ENCODE results near the gene CSNK2A1. TPM values are rescaled to one million over a fixed set of nuclear protein-coding genes. Genes with fewer than 3 reads are reported as not detected.

The CSNK2A1 gene
- polyA plus RNA-seq, 4 donors = 24.0 to 107 (median 33.8) TPM

- H3K27ac ChIP-seq (ENCODE audit: low read depth in 1 of 3, low read length in 2 of 3) = no peak overlapping the region
- no peaks in the 10 kb centered on the region for H3K9me3 ChIP-seq (ENCODE audit: control insufficient read depth in 2 of 2, insufficient read depth in 1 of 2, low read depth in 1 of 2, low read length in 1 of 2)
- FAIRE-seq (no peak), DNase-seq (no peak)
- H3K4me1 ChIP-seq (ENCODE audit: control insufficient read depth in 3 of 3, insufficient read depth in 2 of 3, low read depth in 1 of 3, low read length in 2 of 3) = no peaks in the 10 kb centered on the region
- no peaks in the 10 kb centered on the region for H3K27me3 ChIP-seq (ENCODE audit: control insufficient read depth in 3 of 3, insufficient read depth in 3 of 3, low read length in 3 of 3)
- 68 to 83% (median 76%) methylated on average over 14 of the region's 14 CpGs for WGBS, 3 donors
- H3K4me3 ChIP-seq (ENCODE audit: low read depth in 1 of 3, low read length in 3 of 3) = no peak overlapping the region
- H3K36me3 ChIP-seq (ENCODE audit: control insufficient read depth in 3 of 3, insufficient read depth in 2 of 3, low read depth in 1 of 3, low read length in 3 of 3) = peaks cover 6 to 82% (median 9%) of the 10 kb centered on the region in 3 donors
Observed at GRCh38 chr20:428658-429200, 114.9 kb downstream of the CSNK2A1 start.

- FAIRE-seq (no peak), DNase-seq (no peak)
- Histone ChIP-seq H3K4me3 (ENCODE audit: low read depth in 1 of 3, low read length in 3 of 3) (no peak overlapping the region), H3K27me3 (ENCODE audit: control insufficient read depth in 3 of 3, insufficient read depth in 3 of 3, low read length in 3 of 3) (no peaks in the 10 kb centered on the region), H3K36me3 (ENCODE audit: control insufficient read depth in 3 of 3, insufficient read depth in 2 of 3, low read depth in 1 of 3, low read length in 3 of 3) (peaks cover 6 to 79% (median 9%) of the 10 kb centered on the region in 3 donors), H3K4me1 (ENCODE audit: control insufficient read depth in 3 of 3, insufficient read depth in 2 of 3, low read depth in 1 of 3, low read length in 2 of 3) (no peaks in the 10 kb centered on the region), H3K9me3 (ENCODE audit: control insufficient read depth in 2 of 2, insufficient read depth in 1 of 2, low read depth in 1 of 2, low read length in 1 of 2) (no peaks in the 10 kb centered on the region), H3K27ac (ENCODE audit: low read depth in 1 of 3, low read length in 2 of 3) (no peak overlapping the region)
- WGBS, 3 donors = 94% methylated on average over 14 of the region's 14 CpGs
Observed at GRCh38 chr20:427849-428657, 115.5 kb downstream of the CSNK2A1 start.

DNA sequence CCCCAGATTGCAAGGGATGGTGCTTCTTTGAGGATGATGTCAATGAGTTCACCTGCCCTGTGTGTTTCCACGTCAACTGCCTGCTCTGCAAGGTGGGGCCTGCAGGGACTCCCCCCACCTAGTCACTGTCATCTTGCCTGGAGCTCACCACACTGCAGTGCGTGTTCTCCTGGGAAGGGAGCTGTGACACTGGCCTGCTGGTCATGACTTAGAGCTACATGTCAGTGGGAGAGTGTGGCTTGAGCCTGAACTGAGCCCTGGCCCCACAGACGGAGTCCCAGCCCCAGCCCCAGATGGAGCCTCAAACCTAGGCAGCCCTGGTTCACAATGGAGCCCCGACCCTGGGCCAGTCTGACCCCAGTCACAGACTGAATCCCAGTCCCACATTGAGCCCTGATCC, 116.2 kb downstream of the CSNK2A1 start:
- H3K36me3 ChIP-seq (ENCODE audit: control insufficient read depth in 3 of 3, insufficient read depth in 2 of 3, low read depth in 1 of 3, low read length in 3 of 3) = peaks cover 9 to 78% (median 9%) of the 10 kb centered on the region in 3 donors
- WGBS, 3 donors = 88 to 93% (median 92%) methylated on average over 4 of the region's 4 CpGs
- H3K27me3 ChIP-seq (ENCODE audit: control insufficient read depth in 3 of 3, insufficient read depth in 3 of 3, low read length in 3 of 3) = no peaks in the 10 kb centered on the region
- H3K4me1 ChIP-seq (ENCODE audit: control insufficient read depth in 3 of 3, insufficient read depth in 2 of 3, low read depth in 1 of 3, low read length in 2 of 3) = no peaks in the 10 kb centered on the region
- FAIRE-seq (no peak), DNase-seq (no peak)
- no peak overlapping the region for H3K27ac ChIP-seq (ENCODE audit: low read depth in 1 of 3, low read length in 2 of 3)
- no peaks in the 10 kb centered on the region for H3K9me3 ChIP-seq (ENCODE audit: control insufficient read depth in 2 of 2, insufficient read depth in 1 of 2, low read depth in 1 of 2, low read length in 1 of 2)
- no peak overlapping the region for H3K4me3 ChIP-seq (ENCODE audit: low read depth in 1 of 3, low read length in 3 of 3)

DNA sequence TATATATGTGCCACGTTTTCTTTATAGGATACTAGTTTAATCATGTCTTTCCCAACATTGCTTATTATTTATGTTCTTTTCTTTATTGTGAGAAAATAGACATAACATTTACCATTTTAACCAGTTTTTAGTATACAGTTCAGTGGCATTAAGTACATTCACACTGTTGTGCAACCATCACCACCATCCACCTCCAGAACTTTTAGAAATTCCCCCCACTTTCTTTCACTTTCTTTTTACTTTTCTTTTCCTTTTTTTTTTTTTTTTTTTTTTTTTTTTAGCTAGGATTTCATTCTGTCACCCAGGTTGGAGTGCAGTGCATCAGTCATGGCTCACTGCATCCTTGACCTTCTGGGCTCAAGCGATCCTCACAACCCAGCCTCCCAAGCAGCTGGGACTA, 117.0 kb downstream of the CSNK2A1 start:
- no peak for DNase-seq
- FAIRE-seq = no peak
- Histone ChIP-seq H3K27me3 (ENCODE audit: control insufficient read depth in 3 of 3, insufficient read depth in 3 of 3, low read length in 3 of 3) (no peaks in the 10 kb centered on the region), H3K9me3 (ENCODE audit: control insufficient read depth in 2 of 2, insufficient read depth in 1 of 2, low read depth in 1 of 2, low read length in 1 of 2) (no peaks in the 10 kb centered on the region), H3K4me1 (ENCODE audit: control insufficient read depth in 3 of 3, insufficient read depth in 2 of 3, low read depth in 1 of 3, low read length in 2 of 3) (no peaks in the 10 kb centered on the region), H3K27ac (ENCODE audit: low read depth in 1 of 3, low read length in 2 of 3) (no peak overlapping the region), H3K36me3 (ENCODE audit: control insufficient read depth in 3 of 3, insufficient read depth in 2 of 3, low read depth in 1 of 3, low read length in 3 of 3) (peaks cover 9 to 79% (median 10%) of the 10 kb centered on the region in 3 donors), H3K4me3 (ENCODE audit: low read depth in 1 of 3, low read length in 3 of 3) (no peak overlapping the region)
- 92 to 97% (median 95%) methylated on average over 2 of the region's 2 CpGs for WGBS, 3 donors

Other genes starting within 250 kb of the CSNK2A1 start
- 10 to 100 TPM in 3 of 4 donors, 1 to 10 TPM in 1; 8.9 to 27.0 (median 12.3) TPM for gene ZCCHC3, start 246.2 kb downstream of the CSNK2A1 start, polyA plus RNA-seq
- 1 to 10 TPM in 3 of 4 donors, under 1 TPM in 1; 0.81 to 9.7 (median 2.0) TPM for gene SOX12, start 218.2 kb downstream of the CSNK2A1 start, polyA plus RNA-seq
- 10 to 100 TPM in 2 of 4 donors, 1 to 10 TPM in 1, under 1 TPM in 1; 0.67 to 15.4 (median 9.6) TPM for gene NRSN2, start 196.7 kb downstream of the CSNK2A1 start, polyA plus RNA-seq
- 10 to 100 TPM in 1 of 4 donors, 1 to 10 TPM in 3; 1.2 to 41.7 (median 3.2) TPM for gene TRIB3, start 163.0 kb downstream of the CSNK2A1 start, polyA plus RNA-seq
- 100 to 1,000 TPM in 3 of 4 donors, 10 to 100 TPM in 1; 74.8 to 176 (median 158) TPM for gene RBCK1, start 135.5 kb downstream of the CSNK2A1 start, polyA plus RNA-seq
- gene TBC1D20, start 81.3 kb downstream of the CSNK2A1 start, polyA plus RNA-seq = 10 to 100 TPM; 13.1 to 28.7 (median 14.8) TPM
- gene TCF15, start 66.5 kb upstream of the CSNK2A1 start, polyA plus RNA-seq = under 1 TPM in 2 of 4 donors, not detected in 2; 0.21 to 0.37 TPM
- gene SRXN1, start 109.4 kb upstream of the CSNK2A1 start, polyA plus RNA-seq = 10 to 100 TPM in 3 of 4 donors, 1 to 10 TPM in 1; 9.5 to 33.2 (median 30.9) TPM
- gene SCRT2, start 132.0 kb upstream of the CSNK2A1 start, polyA plus RNA-seq = not detected
- gene SLC52A3, start 224.7 kb upstream of the CSNK2A1 start, polyA plus RNA-seq = 10 to 100 TPM in 2 of 4 donors, 1 to 10 TPM in 2; 8.5 to 22.1 (median 14.7) TPM